ENCODE measurements around the gene METTL17.

DNA sequence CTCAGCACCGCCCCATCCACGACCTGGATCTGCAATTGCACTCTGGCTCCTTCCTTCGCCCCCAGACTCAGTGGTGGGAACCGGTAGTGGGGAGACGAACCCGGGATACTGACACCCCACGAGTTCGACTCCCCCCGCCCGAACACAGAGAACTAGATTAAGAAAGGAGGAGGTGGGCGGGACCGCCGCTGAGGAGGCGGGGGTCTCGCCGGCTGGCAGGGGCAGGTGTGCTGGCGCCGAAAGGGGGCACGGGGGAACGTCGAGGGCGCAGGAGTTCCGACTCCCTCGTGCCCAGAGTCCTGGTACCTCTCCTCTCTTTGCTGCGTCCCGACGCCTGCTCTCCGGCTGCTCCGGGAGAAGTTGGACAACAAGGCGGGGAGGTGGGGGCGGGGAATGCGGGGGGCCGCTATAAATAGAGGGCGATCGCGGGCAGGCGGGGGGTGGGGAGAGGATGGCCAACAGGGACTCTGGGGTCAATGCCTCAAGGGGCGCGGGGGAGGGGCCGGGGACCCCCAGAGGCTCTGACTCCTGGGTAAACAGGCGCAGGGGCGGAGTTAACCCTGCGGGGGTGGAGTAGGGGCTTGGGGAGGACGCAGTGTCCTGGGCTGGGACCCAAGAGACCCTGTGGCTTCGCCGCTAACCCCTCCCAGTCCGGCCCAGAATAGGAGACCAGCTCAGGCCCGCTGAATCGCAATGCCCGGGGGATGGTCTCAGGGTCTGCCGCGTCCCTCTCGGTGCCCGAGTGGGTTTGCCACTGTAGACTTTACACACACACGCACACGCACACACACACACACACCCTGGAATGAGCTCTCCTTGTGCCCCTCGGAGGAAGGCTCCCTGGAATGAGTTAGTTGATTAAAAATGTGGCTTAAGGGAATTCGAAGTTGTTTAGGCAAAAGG lies 35.8 kb downstream of the METTL17 start:
- no peak for TF ChIP-seq POLR2AphosphoS5 (IDR thresholded peaks at IDR 0.05; ENCODE audit: low read depth, low read length)
- TF ChIP-seq, protein P1, sequence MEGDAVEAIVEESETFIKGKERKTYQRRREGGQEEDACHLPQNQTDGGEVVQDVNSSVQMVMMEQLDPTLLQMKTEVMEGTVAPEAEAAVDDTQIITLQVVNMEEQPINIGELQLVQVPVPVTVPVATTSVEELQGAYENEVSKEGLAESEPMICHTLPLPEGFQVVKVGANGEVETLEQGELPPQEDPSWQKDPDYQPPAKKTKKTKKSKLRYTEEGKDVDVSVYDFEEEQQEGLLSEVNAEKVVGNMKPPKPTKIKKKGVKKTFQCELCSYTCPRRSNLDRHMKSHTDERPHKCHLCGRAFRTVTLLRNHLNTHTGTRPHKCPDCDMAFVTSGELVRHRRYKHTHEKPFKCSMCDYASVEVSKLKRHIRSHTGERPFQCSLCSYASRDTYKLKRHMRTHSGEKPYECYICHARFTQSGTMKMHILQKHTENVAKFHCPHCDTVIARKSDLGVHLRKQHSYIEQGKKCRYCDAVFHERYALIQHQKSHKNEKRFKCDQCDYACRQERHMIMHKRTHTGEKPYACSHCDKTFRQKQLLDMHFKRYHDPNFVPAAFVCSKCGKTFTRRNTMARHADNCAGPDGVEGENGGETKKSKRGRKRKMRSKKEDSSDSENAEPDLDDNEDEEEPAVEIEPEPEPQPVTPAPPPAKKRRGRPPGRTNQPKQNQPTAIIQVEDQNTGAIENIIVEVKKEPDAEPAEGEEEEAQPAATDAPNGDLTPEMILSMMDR (IDR thresholded peaks at IDR 0.05): no peak

All from Panc1 (cell line).